HepG2 (cell line): ENCODE data around the gene ATP6V0A1. TPM values are rescaled to one million over a fixed set of nuclear protein-coding genes. Genes with fewer than 3 reads are reported as not detected.
A peak's percentile ranks its signal among the peaks of the same experiment; 100 is the strongest.

Source experiments
- AGO2 ChIP-seq: fragments of 200-400 bp; formaldehyde crosslinking; optimal IDR thresholded peaks from 2 replicates; pipeline ENCODE3; 2017; ENCODE audit warnings: mild to moderate bottlenecking, low read depth, low read length, moderate library complexity
- BRCA1 ChIP-seq: sonication (generic); formaldehyde crosslinking; IDR thresholded peaks from 2 replicates; pipeline ENCODE4 v1.4.0; 2020; ENCODE audit warnings: missing genetic modification reagents
- HCFC1 ChIP-seq: fragments of 150-350 bp; IDR thresholded peaks from 2 replicates; pipeline ENCODE4 v1.6.1; 2014; ENCODE audit warnings: low read depth, low read length
- NCOA1 ChIP-seq: sonication (generic); formaldehyde crosslinking; IDR thresholded peaks from 2 replicates; pipeline ENCODE4 v1.9.0; 2021; ENCODE audit warnings: missing genetic modification reagents
- NFE2 ChIP-seq: sonication (generic); formaldehyde crosslinking; IDR thresholded peaks from 2 replicates; pipeline ENCODE4 v1.4.0; 2020; ENCODE audit warnings: missing genetic modification reagents
- PRDM4 ChIP-seq: sonication (generic); formaldehyde crosslinking; IDR thresholded peaks from 2 replicates; pipeline ENCODE4 v1.9.0; 2021; ENCODE audit warnings: missing genetic modification reagents, borderline replicate concordance
- RBM39 ChIP-seq: fragments of 200-400 bp; formaldehyde crosslinking; IDR thresholded peaks from one replicate; pipeline ENCODE4 v1.6.1; 2018; ENCODE audit warnings: antibody characterized with exemption, mild to moderate bottlenecking, low read depth, low read length; ENCODE audit not compliant: poor library complexity, severe bottlenecking
- SAP130 ChIP-seq: IDR thresholded peaks from 2 replicates; pipeline ENCODE4 v1.6.1; 2016; ENCODE audit warnings: low read depth
- SKIL ChIP-seq: sonication (generic); formaldehyde crosslinking; IDR thresholded peaks from 2 replicates; pipeline ENCODE4 v1.8.0; 2022; ENCODE audit warnings: missing genetic modification reagents, mild to moderate bottlenecking, moderate library complexity, borderline replicate concordance
- SMAD3 ChIP-seq: sonication (generic); formaldehyde crosslinking; IDR thresholded peaks from 2 replicates; pipeline ENCODE4 v1.4.0; 2020; ENCODE audit warnings: missing genetic modification reagents
- SRSF9 ChIP-seq: fragments of 200-400 bp; formaldehyde crosslinking; IDR thresholded peaks from 2 replicates; pipeline ENCODE4 v1.6.1; 2018; ENCODE audit warnings: borderline replicate concordance, mild to moderate bottlenecking, low read depth, low read length; ENCODE audit not compliant: insufficient read depth, poor library complexity, severe bottlenecking
- TOPORS ChIP-seq: sonication (generic); formaldehyde crosslinking; IDR thresholded peaks from 2 replicates; pipeline ENCODE4 v1.8.0; 2023; ENCODE audit warnings: mild to moderate bottlenecking, missing genetic modification reagents
- TRAFD1 ChIP-seq: sonication (generic); formaldehyde crosslinking; IDR thresholded peaks from 2 replicates; pipeline ENCODE4 v1.5.1; 2020; ENCODE audit warnings: missing genetic modification reagents, mild to moderate bottlenecking, borderline replicate concordance
- U2AF1 ChIP-seq: fragments of 200-400 bp; formaldehyde crosslinking; optimal IDR thresholded peaks from 2 replicates; pipeline ENCODE3; 2017; ENCODE audit warnings: mild to moderate bottlenecking, low read depth, low read length
- ZBTB26 ChIP-seq: IDR thresholded peaks from 2 replicates; pipeline ENCODE4 v1.6.1; 2016; ENCODE audit warnings: missing compliant biosample characterization, missing genetic modification reagents, borderline replicate concordance
- ZMYM2 ChIP-seq: sonication (generic); formaldehyde crosslinking; IDR thresholded peaks from 2 replicates; pipeline ENCODE4 v1.8.0; 2022; ENCODE audit warnings: mild to moderate bottlenecking, missing genetic modification reagents
- ZNF207 ChIP-seq: fragments of 450-650 bp; IDR thresholded peaks from 2 replicates; pipeline ENCODE4 v1.6.1; 2016; ENCODE audit warnings: antibody characterized with exemption, borderline replicate concordance
- ZNF30 ChIP-seq: sonication (generic); formaldehyde crosslinking; IDR thresholded peaks from 2 replicates; pipeline ENCODE4 v1.5.0; 2020; ENCODE audit warnings: mild to moderate bottlenecking, missing genetic modification reagents
- ZNF564 ChIP-seq: sonication (generic); formaldehyde crosslinking; IDR thresholded peaks from 2 replicates; pipeline ENCODE4 v1.8.1; 2023; ENCODE audit warnings: mild to moderate bottlenecking, missing genetic modification reagents
- ZNF737 ChIP-seq: sonication (generic); formaldehyde crosslinking; IDR thresholded peaks from 2 replicates; pipeline ENCODE4 v1.5.0; 2020; ENCODE audit warnings: missing genetic modification reagents, mild to moderate bottlenecking, borderline replicate concordance
- ZNF816 ChIP-seq: sonication (generic); formaldehyde crosslinking; IDR thresholded peaks from 2 replicates; pipeline ENCODE4 v1.8.0; 2022; ENCODE audit warnings: missing genetic modification reagents, mild to moderate bottlenecking, borderline replicate concordance
- ZSCAN9 ChIP-seq: IDR thresholded peaks from 2 replicates; pipeline ENCODE4 v1.6.1; 2016; ENCODE audit warnings: borderline replicate concordance
- polyA plus RNA-seq, 8 experiments: library from polyadenylated mRNA; depleted of rRNA in 3 of 8; stranded (reverse) in 7 of 8; unstranded in 1 of 8; fragments of >200 nt; fragmentation: Illumina TruSeq in 4 of 8; extraction: Trizol in 4 of 8; gene quantifications; 2 replicates each; pipeline versions ENCODE4 v1.2.1 to v1.2.3, GENCODE V29; 2011 to 2016; ENCODE audit warnings: low read depth in 4 of 8, missing spikeins in 1 of 8, mixed read lengths in 1 of 8; ENCODE audit not compliant: insufficient read depth in 1 of 8
- total RNA-seq, 5 experiments: library from RNA; depleted of rRNA; stranded (reverse); fragments of >200 nt; fragmentation: Illumina TruSeq; extraction: Trizol; gene quantifications; 2 replicates each; pipeline ENCODE4 v1.2.3, GENCODE V29; 2016; ENCODE audit warnings: low read depth in 1 of 5

Gene ATP6V0A1
- total and polyA plus RNA-seq, 2 of the 13 experiments (the other 11 are each of a cell fraction or from before 2014, with no cell fraction given), result 27.9 to 54.1 TPM

GRCh38 chr17:42531455-42532354 is 73.0 kb downstream of the ATP6V0A1 start (continued):
- TF ChIP-seq TRAFD1 (CRISPR knock-in tag) (no peak), SAP130 (CRISPR knock-in tag) (peak; percentile 73), ZBTB26 (peak; percentile 51; the same call in 1 of the 2 replicates), ZSCAN9 (CRISPR knock-in tag) (no peak), ZNF737 (CRISPR knock-in tag) (no peak), TOPORS (no peak; the same call in 1 of the 2 replicates), PRDM4 (CRISPR knock-in tag) (no peak), RBM39 (no peak), SMAD3 (CRISPR knock-in tag) (no peak), HCFC1 (no peak), U2AF1 (no peak), SKIL (0 out of 2 replicates have a peak, but pooled peaks have one; percentile 34), SRSF9 (no peak), AGO2 (no peak), ZNF816 (CRISPR knock-in tag) (peak; percentile 20; the same call in 1 of the 2 replicates), NCOA1 (CRISPR knock-in tag) (no peak), ZNF207 (no peak), BRCA1 (CRISPR knock-in tag) (no peak), NFE2 (no peak), ZMYM2 (CRISPR knock-in tag) (peak; percentile 77; the same call in 1 of the 2 replicates), ZNF564 (CRISPR knock-in tag) (peak; percentile 54; the same call in 1 of the 2 replicates), ZNF30 (no peak)
